ENCODE data around the gene ACP6. TPM values are rescaled to one million over a fixed set of nuclear protein-coding genes. Genes with fewer than 3 reads are reported as not detected.
"Not testable (repeated sequence)": the region's sequence is repeated elsewhere in the genome, so short reads cannot be mapped to it uniquely, and the experiment has no call there.

ACP6 gene
- total RNA-seq, 1 experiment from 2014 or later, result 116 TPM

DNA sequence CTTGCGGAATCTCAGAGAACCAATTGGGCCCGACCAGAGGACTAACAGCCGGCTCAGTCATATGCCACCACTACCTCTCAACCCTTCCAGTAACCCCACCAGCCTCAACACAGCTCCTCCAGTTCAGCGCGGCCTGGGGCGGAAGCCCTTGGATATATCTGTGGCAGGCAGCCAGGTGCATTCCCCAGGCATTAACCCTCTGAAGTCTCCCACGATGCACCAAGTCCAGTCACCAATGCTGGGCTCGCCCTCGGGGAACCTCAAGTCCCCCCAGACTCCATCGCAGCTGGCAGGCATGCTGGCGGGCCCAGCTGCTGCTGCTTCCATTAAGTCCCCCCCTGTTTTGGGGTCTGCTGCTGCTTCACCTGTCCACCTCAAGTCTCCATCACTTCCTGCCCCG is 49.8 kb downstream of the ACP6 start:
- CTCF ChIA-PET, result interaction anchor here (0.8 kb wide), 1 partner anchor 15 kb away, joined by 3 read pairs; no protein-coding TSS in a partner anchor
- Mint-ChIP-seq H3K27me3 (ENCODE audit: unreplicated experiment) (no peaks in the 10 kb centered on the region), H3K4me1 (ENCODE audit: low read depth, unreplicated experiment) (no peaks in the 10 kb centered on the region), H3K27ac (ENCODE audit: unreplicated experiment) (no peak overlapping the region), H3K9me3 (ENCODE audit: low read depth, unreplicated experiment) (no peaks in the 10 kb centered on the region), H3K36me3 (ENCODE audit: insufficient read depth, unreplicated experiment) (peaks cover 74% of the 10 kb centered on the region), H3K4me3 (ENCODE audit: low read depth, unreplicated experiment) (no peak overlapping the region)
- TF ChIP-seq, protein P1, sequence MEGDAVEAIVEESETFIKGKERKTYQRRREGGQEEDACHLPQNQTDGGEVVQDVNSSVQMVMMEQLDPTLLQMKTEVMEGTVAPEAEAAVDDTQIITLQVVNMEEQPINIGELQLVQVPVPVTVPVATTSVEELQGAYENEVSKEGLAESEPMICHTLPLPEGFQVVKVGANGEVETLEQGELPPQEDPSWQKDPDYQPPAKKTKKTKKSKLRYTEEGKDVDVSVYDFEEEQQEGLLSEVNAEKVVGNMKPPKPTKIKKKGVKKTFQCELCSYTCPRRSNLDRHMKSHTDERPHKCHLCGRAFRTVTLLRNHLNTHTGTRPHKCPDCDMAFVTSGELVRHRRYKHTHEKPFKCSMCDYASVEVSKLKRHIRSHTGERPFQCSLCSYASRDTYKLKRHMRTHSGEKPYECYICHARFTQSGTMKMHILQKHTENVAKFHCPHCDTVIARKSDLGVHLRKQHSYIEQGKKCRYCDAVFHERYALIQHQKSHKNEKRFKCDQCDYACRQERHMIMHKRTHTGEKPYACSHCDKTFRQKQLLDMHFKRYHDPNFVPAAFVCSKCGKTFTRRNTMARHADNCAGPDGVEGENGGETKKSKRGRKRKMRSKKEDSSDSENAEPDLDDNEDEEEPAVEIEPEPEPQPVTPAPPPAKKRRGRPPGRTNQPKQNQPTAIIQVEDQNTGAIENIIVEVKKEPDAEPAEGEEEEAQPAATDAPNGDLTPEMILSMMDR (IDR thresholded peaks at IDR 0.05; ENCODE audit: unreplicated experiment), result no peak
- BruUV-seq (replicated peaks), result no TSS peak
- intact Hi-C loops (cut with micrococcal nuclease; ENCODE audit: unreplicated experiment), result no loop called here
- DNase-seq, result no peak

DNA sequence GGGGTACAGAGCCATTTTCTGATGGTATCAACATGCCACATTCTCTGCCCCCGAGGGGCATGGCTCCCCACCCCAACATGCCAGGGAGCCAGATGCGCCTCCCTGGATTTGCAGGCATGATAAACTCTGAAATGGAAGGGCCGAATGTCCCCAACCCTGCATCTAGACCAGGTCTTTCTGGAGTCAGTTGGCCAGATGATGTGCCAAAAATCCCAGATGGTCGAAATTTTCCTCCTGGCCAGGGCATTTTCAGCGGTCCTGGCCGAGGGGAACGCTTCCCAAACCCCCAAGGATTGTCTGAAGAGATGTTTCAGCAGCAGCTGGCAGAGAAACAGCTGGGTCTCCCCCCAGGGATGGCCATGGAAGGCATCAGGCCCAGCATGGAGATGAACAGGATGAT is 50.6 kb downstream of the ACP6 start:
- Mint-ChIP-seq H3K27me3 (ENCODE audit: unreplicated experiment) (no peaks in the 10 kb centered on the region), H3K4me1 (ENCODE audit: low read depth, unreplicated experiment) (no peaks in the 10 kb centered on the region), H3K4me3 (ENCODE audit: low read depth, unreplicated experiment) (no peak overlapping the region), H3K36me3 (ENCODE audit: insufficient read depth, unreplicated experiment) (peaks cover 70% of the 10 kb centered on the region), H3K9me3 (ENCODE audit: low read depth, unreplicated experiment) (no peaks in the 10 kb centered on the region), H3K27ac (ENCODE audit: unreplicated experiment) (no peak overlapping the region)
- intact Hi-C loops (cut with micrococcal nuclease; ENCODE audit: unreplicated experiment), result no loop called here
- TF ChIP-seq, protein P1 (IDR thresholded peaks at IDR 0.05; ENCODE audit: unreplicated experiment), result no peak
- CTCF ChIA-PET, result no interaction called here
- BruUV-seq (replicated peaks), result no TSS peak
- DNase-seq, result no peak

DNA sequence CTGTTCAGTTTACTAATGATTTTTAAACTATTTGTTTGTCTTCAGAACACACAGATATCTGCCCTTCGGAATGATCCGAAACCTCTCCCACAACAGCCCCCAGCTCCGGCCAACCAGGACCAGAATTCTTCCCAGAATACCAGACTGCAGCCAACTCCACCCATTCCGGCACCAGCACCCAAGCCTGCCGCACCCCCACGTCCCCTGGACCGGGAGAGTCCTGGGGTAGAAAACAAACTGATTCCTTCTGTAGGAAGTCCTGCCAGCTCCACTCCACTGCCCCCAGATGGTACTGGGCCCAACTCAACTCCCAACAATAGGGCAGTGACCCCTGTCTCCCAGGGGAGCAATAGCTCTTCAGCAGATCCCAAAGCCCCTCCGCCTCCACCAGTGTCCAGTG is 51.6 kb downstream of the ACP6 start:
- TF ChIP-seq, protein P1 (IDR thresholded peaks at IDR 0.05; ENCODE audit: unreplicated experiment), result no peak
- Mint-ChIP-seq H3K27ac (ENCODE audit: unreplicated experiment) (no peak overlapping the region), H3K36me3 (ENCODE audit: insufficient read depth, unreplicated experiment) (peaks cover 70% of the 10 kb centered on the region), H3K27me3 (ENCODE audit: unreplicated experiment) (no peaks in the 10 kb centered on the region), H3K4me3 (ENCODE audit: low read depth, unreplicated experiment) (no peak overlapping the region), H3K9me3 (ENCODE audit: low read depth, unreplicated experiment) (no peaks in the 10 kb centered on the region), H3K4me1 (ENCODE audit: low read depth, unreplicated experiment) (no peaks in the 10 kb centered on the region)
- DNase-seq, result no peak
- intact Hi-C loops (cut with micrococcal nuclease; ENCODE audit: unreplicated experiment), result no loop called here
- CTCF ChIA-PET, result no interaction called here
- no TSS peak for BruUV-seq (replicated peaks)

DNA sequence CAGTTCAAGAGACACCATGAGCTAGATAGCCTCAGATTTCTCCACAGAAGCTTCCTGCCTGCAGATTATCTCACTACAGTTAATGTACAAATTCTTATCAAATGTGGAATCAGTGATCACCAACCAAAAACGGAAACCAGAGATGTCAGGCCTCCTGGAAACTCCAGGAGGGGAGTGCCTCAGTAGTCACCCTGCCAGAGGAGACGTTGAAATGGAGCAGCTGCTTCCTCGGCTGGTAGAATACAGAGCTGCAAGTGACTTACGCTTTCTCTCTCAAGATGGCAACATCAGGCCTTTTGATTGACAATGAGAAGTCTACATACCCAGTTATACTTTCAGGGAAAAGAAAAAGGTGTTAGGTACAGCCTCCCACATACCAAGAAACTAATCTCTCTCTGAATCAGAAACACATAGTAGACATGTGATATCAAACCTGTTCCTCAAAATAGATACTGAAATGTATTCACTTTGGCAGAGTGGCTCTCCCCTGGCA is 52.2 kb downstream of the ACP6 start:
- Mint-ChIP-seq H3K9me3 (ENCODE audit: low read depth, unreplicated experiment) (no peaks in the 10 kb centered on the region), H3K27me3 (ENCODE audit: unreplicated experiment) (no peaks in the 10 kb centered on the region)
- BruUV-seq (replicated peaks), result no TSS peak

DNA sequence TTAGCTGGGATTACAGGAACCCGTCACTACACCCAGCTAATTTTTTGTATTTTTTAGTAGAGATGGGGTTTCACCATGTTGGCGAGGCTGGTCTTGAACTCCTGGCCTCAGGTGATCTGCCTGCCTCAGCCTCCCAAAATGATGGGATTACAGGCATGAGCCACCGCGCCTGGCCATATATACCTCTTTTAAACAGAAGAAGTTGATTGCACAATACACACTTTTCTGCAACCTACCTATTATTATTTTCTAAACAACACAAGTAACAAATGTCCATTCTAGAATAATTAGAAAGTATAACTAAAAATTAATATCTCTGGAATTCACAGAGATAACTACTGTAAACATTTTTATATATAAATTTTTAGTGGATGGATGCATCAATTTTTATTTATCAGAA is 55.4 kb downstream of the ACP6 start:
- H3K9me3 Mint-ChIP-seq (ENCODE audit: low read depth, unreplicated experiment); H3K27me3 Mint-ChIP-seq (ENCODE audit: unreplicated experiment); H3K4me1 Mint-ChIP-seq (ENCODE audit: low read depth, unreplicated experiment); H3K27ac Mint-ChIP-seq (ENCODE audit: unreplicated experiment); BruUV-seq (replicated peaks); intact Hi-C loops (cut with micrococcal nuclease; ENCODE audit: unreplicated experiment); DNase-seq; H3K4me3 Mint-ChIP-seq (ENCODE audit: low read depth, unreplicated experiment): not testable (repeated sequence)
- CTCF ChIA-PET, result interaction anchor here (0.6 kb wide), 1 partner anchor 521 kb away, joined by 3 read pairs; no protein-coding TSS in a partner anchor
- H3K36me3 Mint-ChIP-seq (ENCODE audit: insufficient read depth, unreplicated experiment), result peaks cover 50% of the 10 kb centered on the region

More for the DNA sequence above, 52.2 kb downstream of the ACP6 start:
- DNase-seq, result no peak
- Mint-ChIP-seq H3K4me1 (ENCODE audit: low read depth, unreplicated experiment) (no peaks in the 10 kb centered on the region), H3K36me3 (ENCODE audit: insufficient read depth, unreplicated experiment) (peaks cover 67% of the 10 kb centered on the region), H3K4me3 (ENCODE audit: low read depth, unreplicated experiment) (no peak overlapping the region), H3K27ac (ENCODE audit: unreplicated experiment) (no peak overlapping the region)
- TF ChIP-seq, protein P1 (IDR thresholded peaks at IDR 0.05; ENCODE audit: unreplicated experiment), result no peak
- intact Hi-C loops (cut with micrococcal nuclease; ENCODE audit: unreplicated experiment), result no loop called here
- CTCF ChIA-PET, result no interaction called here
